GM12873 (cell line): ENCODE data around the gene OCIAD1.

Source experiments
- CTCF ChIP-seq: IDR thresholded peaks from 2 replicates; pipeline ENCODE4 v1.5.1; 2012; ENCODE audit warnings: low read depth, mild to moderate bottlenecking, moderate library complexity, low read length, control low read depth; ENCODE audit not compliant: insufficient read depth; ENCODE audit errors: missing control alignments

OCIAD1 gene

GRCh38 chr4:48879561-48880442 lies 48.9 kb downstream of the OCIAD1 start:
- no peak for TF ChIP-seq CTCF

GRCh38 chr4:48891028-48891619 lies 60.2 kb downstream of the OCIAD1 start:
- no peak for TF ChIP-seq CTCF

- TF ChIP-seq CTCF = no peak
Measured at GRCh38 chr4:48896845-48897244, 66.0 kb downstream of the OCIAD1 start.

GRCh38 chr4:48898733-48899431 lies 68.0 kb downstream of the OCIAD1 start:
- no peak for TF ChIP-seq CTCF

- TF ChIP-seq CTCF = no peak
Measured at GRCh38 chr4:48899432-48899749, 68.5 kb downstream of the OCIAD1 start.

GRCh38 chr4:48899950-48900349 lies 69.1 kb downstream of the OCIAD1 start:
- no peak for TF ChIP-seq CTCF

GRCh38 chr4:48901196-48901595 lies 70.3 kb downstream of the OCIAD1 start:
- no peak for TF ChIP-seq CTCF
